Measurements from ENCODE around the gene CXorf51B. TPM values are rescaled to one million over a fixed set of nuclear protein-coding genes. Genes with fewer than 3 reads are reported as not detected.
"Not testable (repeated sequence)": the region's sequence is repeated elsewhere in the genome, so short reads cannot be mapped to it uniquely, and the experiment has no call there.

Gene CXorf51B
- polyA plus RNA-seq (2013, experiment 1 of 2; ENCODE audit: insufficient read length): not detected
- polyA plus RNA-seq (2013, experiment 2 of 2; ENCODE audit: insufficient read length): not detected

DNA sequence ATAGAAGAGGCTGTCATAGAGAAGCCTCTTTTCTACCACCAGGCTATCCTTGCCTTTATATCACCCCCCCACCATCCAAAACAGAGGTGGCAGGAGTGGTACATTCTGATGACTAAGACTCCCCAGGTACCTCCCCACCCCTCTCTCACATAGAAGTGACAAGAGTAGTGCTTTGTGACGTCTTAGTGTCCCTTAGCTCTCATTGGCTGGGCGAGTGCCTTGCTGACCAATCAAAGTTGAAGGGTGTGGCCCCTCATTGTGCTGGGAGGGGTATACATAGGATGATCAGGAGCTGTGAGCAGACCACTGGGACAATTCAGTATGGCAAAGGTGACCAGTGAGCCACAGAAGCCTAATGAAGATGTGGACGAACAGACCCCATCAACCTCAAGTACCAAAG lies at the start of gene CXorf51B:
CXorf51B (plus strand) TSS at position 301 of the 400 bp plus-strand sequence; CDS start at position 322, 21 bp downstream.
- not testable (repeated sequence) for DNase-seq

DNA sequence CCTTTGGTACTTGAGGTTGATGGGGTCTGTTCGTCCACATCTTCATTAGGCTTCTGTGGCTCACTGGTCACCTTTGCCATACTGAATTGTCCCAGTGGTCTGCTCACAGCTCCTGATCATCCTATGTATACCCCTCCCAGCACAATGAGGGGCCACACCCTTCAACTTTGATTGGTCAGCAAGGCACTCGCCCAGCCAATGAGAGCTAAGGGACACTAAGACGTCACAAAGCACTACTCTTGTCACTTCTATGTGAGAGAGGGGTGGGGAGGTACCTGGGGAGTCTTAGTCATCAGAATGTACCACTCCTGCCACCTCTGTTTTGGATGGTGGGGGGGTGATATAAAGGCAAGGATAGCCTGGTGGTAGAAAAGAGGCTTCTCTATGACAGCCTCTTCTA lies 5.1 kb downstream of the CXorf51B start, which contains the start of gene CXorf51A:
CXorf51A (minus strand) TSS at position 101 of the 400 bp plus-strand sequence; CDS start at position 80, 21 bp downstream.
- DNase-seq: not testable (repeated sequence)

DNA sequence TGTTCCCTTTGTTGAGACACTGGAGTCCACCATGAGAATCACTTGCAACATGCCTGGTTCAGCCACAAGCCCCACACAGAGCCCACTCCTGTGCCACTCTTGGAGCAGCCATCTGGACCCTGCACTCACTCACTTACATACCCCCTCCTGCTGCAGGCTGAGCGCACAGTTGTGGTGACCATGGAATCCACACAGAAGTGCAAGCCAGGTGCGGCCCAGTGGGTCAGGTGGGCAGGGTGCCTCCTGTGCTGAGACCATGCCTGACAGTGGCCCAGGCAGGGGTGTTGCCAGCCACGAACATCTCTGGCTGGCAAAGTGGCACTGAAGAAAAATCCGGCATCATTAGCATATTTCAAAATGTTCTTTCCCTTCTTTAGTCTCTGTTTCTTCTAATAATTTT lies 22.4 kb downstream of the CXorf51B start:
- no peak for DNase-seq

DNA sequence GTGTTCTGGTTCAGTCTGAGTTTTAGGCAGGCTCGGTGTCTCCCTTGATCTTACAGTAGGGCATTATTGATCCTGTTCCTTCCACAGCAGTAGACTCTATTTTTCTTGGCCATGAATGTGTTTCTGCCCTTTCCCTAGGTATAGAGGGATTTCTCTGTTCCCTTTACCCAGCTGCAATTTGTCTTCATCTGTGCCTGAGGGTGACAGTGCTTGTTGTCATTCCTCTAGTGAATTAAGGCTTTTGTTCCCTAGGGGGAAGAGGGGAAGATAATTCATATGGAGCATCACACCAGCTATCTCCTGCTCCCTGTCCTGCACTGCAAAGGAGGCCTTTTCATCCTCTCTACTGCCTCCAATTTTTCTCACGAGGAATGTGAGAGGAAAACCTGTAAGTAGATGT lies 44.7 kb downstream of the CXorf51B start:
- no peak for DNase-seq
